BE2C (cell line): ENCODE results near the gene SCGB3A1.

Source experiments
- DNase-seq: peaks from one replicate; pipeline ENCODE4 v3.0.0-alpha.2; 2020
- H3K27me3 ChIP-seq: fragments of 250-450 bp; sonication (Bioruptor Pico); 2 replicates; pipeline ENCODE4 v1.5.1; 2020; ENCODE audit warnings: mild to moderate bottlenecking
- H3K36me3 ChIP-seq: fragments of 250-450 bp; sonication (Bioruptor Pico); 2 replicates; pipeline ENCODE4 v1.5.1; 2020; ENCODE audit warnings: mild to moderate bottlenecking
- H3K4me1 ChIP-seq: fragments of 250-450 bp; sonication (Bioruptor Pico); 2 replicates; pipeline ENCODE4 v1.5.1; 2020
- H3K4me3 ChIP-seq: 2 replicates; pipeline ENCODE4 v1.5.1; 2011; ENCODE audit warnings: low read depth, low read length
- H3K9me3 ChIP-seq: fragments of 250-450 bp; sonication (Bioruptor Pico); 2 replicates; pipeline ENCODE4 v1.5.1; 2020
- CTCF ChIP-seq: IDR thresholded peaks from 2 replicates; pipeline ENCODE4 v1.5.1; 2012; ENCODE audit warnings: mild to moderate bottlenecking, low read depth, low read length

The SCGB3A1 gene

GRCh38 chr5:180604271-180604670 lies 13.0 kb upstream of the SCGB3A1 start:
- H3K9me3 ChIP-seq = no peaks in the 10 kb centered on the region
- H3K4me1 ChIP-seq = no peaks in the 10 kb centered on the region
- no peaks in the 10 kb centered on the region for H3K27me3 ChIP-seq
- H3K4me3 ChIP-seq = no peak overlapping the region
- TF ChIP-seq CTCF = no peak
- no peak for DNase-seq
- H3K36me3 ChIP-seq = no peaks in the 10 kb centered on the region

GRCh38 chr5:180603076-180603594 lies 11.8 kb upstream of the SCGB3A1 start:
- Histone ChIP-seq H3K4me1 (no peaks in the 10 kb centered on the region), H3K27me3 (no peaks in the 10 kb centered on the region), H3K9me3 (no peaks in the 10 kb centered on the region), H3K4me3 (no peak overlapping the region), H3K36me3 (no peaks in the 10 kb centered on the region)
- DNase-seq = peak; percentile 3
- TF ChIP-seq CTCF = no peak

- no peaks in the 10 kb centered on the region for H3K9me3 ChIP-seq
- H3K27me3 ChIP-seq = no peaks in the 10 kb centered on the region
- H3K4me1 ChIP-seq = no peaks in the 10 kb centered on the region
- TF ChIP-seq CTCF = no peak
- no peak overlapping the region for H3K4me3 ChIP-seq
- DNase-seq = peak; percentile 2
- no peaks in the 10 kb centered on the region for H3K36me3 ChIP-seq
Measured at GRCh38 chr5:180602481-180603075, 11.3 kb upstream of the SCGB3A1 start.

- H3K27me3 ChIP-seq = no peaks in the 10 kb centered on the region
- H3K4me3 ChIP-seq = no peak overlapping the region
- H3K4me1 ChIP-seq = no peaks in the 10 kb centered on the region
- H3K9me3 ChIP-seq = no peaks in the 10 kb centered on the region
- no peaks in the 10 kb centered on the region for H3K36me3 ChIP-seq
- TF ChIP-seq CTCF = no peak
- peak; percentile 5 for DNase-seq
Measured at GRCh38 chr5:180601591-180602480, 10.5 kb upstream of the SCGB3A1 start.

- Histone ChIP-seq H3K4me1 (no peaks in the 10 kb centered on the region), H3K4me3 (no peak overlapping the region), H3K9me3 (no peaks in the 10 kb centered on the region), H3K27me3 (no peaks in the 10 kb centered on the region), H3K36me3 (no peaks in the 10 kb centered on the region)
- no peak for TF ChIP-seq CTCF
- DNase-seq = peak; percentile 3
Measured at GRCh38 chr5:180600554-180601041, 9.3 kb upstream of the SCGB3A1 start.
